DMS79 (cell line): ENCODE results near the gene CSNK1D.

Experiments
- DNase-seq: peaks from one replicate; lab custom pipeline; 2025; lab: John Stamatoyannopoulos, UW

The CSNK1D gene

GRCh38 chr17:82250868-82251500 is 22.5 kb downstream of the CSNK1D start:
- DNase-seq: no peak

DNA sequence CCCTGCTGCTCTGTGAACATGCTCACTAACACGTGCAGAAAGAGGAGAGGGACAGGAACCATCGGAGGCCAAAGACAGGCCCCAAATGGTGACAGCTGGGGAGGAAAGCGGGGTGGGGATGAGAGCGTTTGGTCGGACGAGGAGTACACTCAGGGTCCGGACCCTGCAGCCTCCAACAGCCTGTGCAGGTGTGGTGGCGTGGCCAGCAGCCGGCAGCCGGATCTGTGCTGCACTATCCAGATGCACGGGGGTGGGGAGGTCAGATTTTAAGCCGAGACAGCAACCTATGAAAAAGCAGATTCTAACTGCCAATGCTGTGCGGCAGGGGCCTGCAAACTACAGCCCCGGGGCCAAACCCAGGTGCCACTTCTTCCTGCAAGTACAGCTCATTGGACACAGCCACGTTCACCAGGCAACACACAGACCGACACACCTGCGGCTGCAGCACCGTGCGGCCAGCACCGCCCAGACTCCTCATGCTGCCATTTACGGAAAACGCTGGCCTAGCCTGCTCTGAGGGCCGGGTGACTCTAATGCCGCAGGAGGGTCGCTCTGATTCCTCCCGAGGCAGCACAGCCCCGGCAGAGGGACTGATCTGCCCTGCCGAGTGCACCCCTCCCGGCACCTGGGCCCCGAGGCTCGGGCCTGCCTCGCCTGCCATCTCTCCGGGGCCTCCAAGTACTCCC is 23.5 kb downstream of the CSNK1D start:
- DNase-seq: no peak

- DNase-seq: no peak
Measured at GRCh38 chr17:82248815-82249674, 24.5 kb downstream of the CSNK1D start.

GRCh38 chr17:82247856-82248671 is 25.4 kb downstream of the CSNK1D start:
- no peak for DNase-seq

DNA sequence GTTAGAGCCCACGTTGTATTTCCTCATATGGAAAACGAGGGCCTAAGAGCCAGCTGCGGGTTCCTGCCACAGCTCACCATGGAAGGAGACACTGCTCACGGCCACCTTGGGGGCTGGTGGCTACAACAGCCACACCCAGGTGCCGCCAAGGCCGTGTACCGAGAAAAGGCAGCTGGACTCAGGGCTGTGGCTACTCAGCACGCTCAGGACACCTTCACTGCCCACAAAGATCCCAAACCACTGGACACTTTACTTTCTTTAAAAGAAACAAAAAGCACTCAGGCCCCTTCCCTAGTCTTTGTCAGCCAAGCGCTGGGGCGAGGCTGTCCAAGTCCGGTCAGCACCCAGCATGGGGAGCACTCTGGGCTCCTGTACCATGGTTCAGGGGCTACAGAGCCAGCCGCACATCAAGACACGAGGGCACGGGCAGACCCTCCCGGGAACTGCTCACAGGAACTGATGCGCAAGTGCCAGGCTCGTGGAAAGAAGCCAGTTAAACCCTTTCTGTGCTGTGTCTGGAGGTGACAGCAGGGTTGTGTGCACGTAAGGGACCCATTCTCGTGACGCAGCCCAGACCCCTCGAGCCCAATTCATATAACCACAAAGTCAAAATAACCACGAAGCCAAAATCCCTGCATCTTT is 26.2 kb downstream of the CSNK1D start:
- no peak for DNase-seq

- no peak for DNase-seq
Measured at GRCh38 chr17:82246365-82247181, 26.9 kb downstream of the CSNK1D start.

GRCh38 chr17:82246040-82246364 is 27.5 kb downstream of the CSNK1D start:
- DNase-seq: no peak

GRCh38 chr17:82245134-82246039 is 28.1 kb downstream of the CSNK1D start:
- no peak for DNase-seq

GRCh38 chr17:82244413-82245133 is 28.9 kb downstream of the CSNK1D start:
- DNase-seq: no peak

DNA sequence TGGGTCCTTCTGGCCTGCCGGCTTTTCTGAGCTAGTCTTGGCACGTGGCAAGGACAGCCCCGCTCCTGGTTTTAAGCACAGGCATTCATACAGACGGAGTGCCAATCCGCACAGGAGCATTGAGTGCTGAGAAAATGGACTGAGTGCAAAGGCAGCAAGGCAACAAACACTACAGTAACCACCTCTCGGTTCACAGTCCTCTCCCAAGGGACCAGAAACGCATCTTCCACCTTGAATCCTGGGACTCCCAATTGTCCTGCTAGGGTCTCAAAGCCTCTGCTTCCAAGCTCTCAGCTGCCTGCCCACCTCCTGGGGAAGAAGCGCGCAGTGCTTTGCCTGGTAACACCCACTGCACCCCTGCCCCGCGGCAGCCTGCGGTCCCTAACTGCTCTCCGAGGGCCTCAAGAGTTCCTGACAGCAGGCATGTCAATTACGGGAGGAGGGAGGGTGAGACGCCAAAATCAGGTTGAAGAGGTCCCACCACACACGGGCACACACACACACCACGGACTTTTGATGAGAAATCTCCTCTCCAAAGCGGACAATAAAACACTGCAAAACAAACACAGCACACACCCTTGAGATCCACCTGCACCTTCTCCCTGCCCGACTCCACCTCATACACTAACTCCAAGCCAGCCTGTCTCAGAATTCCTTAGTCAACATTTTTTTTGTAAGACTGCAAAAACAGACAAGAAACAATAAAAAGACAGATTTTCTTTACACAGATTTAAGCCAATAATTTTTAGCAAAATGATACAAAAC is 29.7 kb downstream of the CSNK1D start:
- DNase-seq: no peak

GRCh38 chr17:82242977-82243647 is 30.4 kb downstream of the CSNK1D start:
- DNase-seq: no peak

DNA sequence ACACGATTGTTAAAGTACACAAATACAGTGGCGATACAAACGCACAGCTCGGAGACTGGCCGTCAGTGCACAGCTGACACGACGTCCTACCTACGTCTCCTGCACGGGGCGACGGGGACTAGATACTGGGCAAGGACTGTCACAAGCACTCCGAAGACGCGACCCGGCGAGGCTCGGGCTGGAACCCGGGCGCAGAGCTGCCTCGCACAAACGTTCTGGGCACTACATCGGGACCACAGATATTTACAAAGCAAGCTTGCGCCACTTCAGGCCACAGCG is 30.9 kb downstream of the CSNK1D start:
- no peak for DNase-seq

DNA sequence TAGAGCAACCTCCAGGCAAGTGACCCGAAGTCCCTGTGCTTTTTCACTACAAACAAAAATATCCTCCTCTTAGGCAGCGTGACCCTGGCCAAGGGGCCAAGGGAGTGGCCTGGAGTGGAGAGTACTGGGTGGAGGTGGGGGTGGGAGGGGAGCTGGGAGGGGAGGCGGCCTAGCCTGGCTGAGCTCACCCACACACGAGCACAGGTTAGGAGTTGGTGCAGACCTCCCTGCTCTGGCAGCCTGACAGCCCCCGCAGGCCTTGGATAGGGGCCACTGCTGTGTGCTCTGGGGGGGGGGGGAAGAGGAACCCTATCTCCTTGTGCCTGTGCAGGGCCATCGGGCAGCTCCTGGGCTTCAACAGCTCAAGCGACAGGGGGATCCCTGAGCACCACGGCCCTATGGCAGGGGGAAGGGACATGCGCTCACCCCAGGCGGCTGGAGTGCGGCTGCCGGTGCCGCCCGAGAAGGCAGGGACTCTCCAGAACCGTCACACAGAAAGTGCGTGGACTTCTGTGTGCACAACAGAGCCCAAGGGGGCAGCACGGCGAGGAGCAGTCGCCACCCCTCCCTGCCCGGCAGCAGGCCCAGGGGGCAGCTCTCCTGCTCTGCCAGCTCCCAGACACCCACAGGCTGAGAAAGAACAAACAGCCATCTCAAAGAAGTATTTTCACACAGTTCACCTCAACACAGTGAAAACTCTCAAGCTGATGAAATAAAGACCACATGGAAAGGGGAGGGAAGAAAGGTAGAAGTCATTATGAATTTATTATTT is 31.4 kb downstream of the CSNK1D start:
- DNase-seq: no peak

- no peak for DNase-seq
Measured at GRCh38 chr17:82241183-82241925, 32.1 kb downstream of the CSNK1D start.

DNA sequence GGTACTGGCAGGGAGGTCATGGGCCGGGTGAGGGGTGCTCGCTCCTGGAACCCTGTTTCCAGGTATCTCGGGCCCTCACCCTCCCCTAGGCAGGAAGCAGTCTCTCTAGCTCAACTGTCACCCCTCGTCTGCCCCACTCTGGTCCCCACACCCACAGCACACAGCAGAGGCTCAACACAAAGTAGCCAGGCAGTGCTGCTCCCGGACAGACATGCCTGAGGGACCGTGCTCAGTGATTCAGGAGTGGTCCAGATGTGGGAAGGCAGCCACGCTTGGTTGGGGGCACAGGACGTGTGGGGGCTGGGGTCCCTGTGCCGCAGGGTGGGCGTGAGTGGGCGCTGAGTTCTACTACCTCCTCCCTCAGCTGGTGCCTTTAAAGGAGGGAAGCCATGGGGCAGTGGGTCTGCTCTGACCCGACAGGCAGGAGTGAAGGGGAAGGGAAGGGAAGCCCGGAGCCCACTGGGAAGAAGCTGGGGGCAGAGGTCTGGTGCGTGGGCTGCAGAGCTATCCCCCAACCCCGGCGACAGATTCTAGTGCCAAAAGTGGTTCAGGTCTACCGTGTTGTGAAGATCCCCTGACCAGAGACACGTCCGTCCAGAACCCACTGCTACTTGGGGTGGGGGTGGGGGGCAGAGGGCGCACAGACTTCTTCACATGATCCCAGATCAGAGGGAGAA is 32.9 kb downstream of the CSNK1D start:
- DNase-seq: no peak

DNA sequence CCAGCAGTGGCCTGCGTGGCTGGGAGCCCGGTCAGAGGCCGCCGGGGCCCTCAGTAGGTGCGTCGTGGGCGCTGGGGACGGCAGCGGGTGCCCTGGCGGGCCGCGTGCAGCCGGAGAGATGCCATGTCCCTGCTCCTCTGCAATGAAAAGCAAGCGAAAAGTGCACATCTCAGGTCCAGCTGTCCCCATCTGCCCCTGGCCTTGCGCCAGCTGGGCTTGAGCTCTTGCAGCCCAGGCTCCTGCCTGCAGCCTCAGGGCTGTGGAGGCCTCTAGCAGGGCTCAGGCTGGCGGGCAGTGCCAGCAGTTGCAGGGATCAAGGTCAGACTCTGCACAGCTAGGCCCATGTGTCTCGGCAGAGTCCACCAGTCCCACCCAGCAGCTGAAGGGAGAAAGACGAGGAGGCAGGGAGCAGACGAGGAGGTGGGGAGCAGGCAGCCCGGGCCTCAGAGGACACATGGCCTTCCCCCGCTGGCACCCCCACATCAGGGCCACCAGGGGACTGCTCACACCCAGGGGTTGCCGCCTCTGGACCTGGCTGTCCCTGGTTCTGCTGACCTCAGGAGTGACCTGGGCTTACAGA is 33.5 kb downstream of the CSNK1D start:
- DNase-seq: no peak
